AG08395 (cell line): Measurements from ENCODE around the gene ECHS1.

Source experiments
- DNase-seq: peaks from one replicate; pipeline ENCODE4 v3.0.0; 2012; ENCODE audit warnings: mixed read lengths, low spot score

ECHS1 gene

GRCh38 chr10:133358162-133358924 is 14.8 kb downstream of the ECHS1 start:
- DNase-seq, result peak; percentile 33

- peak; percentile 92 for DNase-seq
These were observed 15.6 kb downstream of the ECHS1 start, which contains the start of gene FUOM for GRCh38 chr10:133357285-133358161. TSS of gene FUOM (minus strand) at chr10:133358019. CDS start at chr10:133358007, 12 bp downstream.

GRCh38 chr10:133356549-133357284 is 16.4 kb downstream of the ECHS1 start:
- DNase-seq, result no peak

- DNase-seq, result no peak
These were observed 17.2 kb downstream of the ECHS1 start for GRCh38 chr10:133355991-133356390.

- DNase-seq, result no peak
These were observed 17.9 kb downstream of the ECHS1 start for GRCh38 chr10:133355266-133355665.

GRCh38 chr10:133354672-133355240 is 18.4 kb downstream of the ECHS1 start:
- no peak for DNase-seq

GRCh38 chr10:133353988-133354605 is 19.1 kb downstream of the ECHS1 start:
- no peak for DNase-seq

- no peak for DNase-seq
These were observed 19.8 kb downstream of the ECHS1 start for GRCh38 chr10:133353202-133353959.

GRCh38 chr10:133351408-133352318 is 21.5 kb downstream of the ECHS1 start:
- DNase-seq, result no peak

GRCh38 chr10:133350950-133351329 is 22.2 kb downstream of the ECHS1 start:
- DNase-seq, result no peak

- DNase-seq, result no peak
These were observed 22.7 kb downstream of the ECHS1 start for GRCh38 chr10:133350283-133350949.

- DNase-seq, result no peak
These were observed 23.6 kb downstream of the ECHS1 start for GRCh38 chr10:133349577-133350011.

GRCh38 chr10:133349160-133349568 is 24.0 kb downstream of the ECHS1 start:
- no peak for DNase-seq

GRCh38 chr10:133347710-133348517 is 25.2 kb downstream of the ECHS1 start:
- DNase-seq, result no peak

GRCh38 chr10:133346413-133346812 is 26.7 kb downstream of the ECHS1 start:
- no peak for DNase-seq

GRCh38 chr10:133344236-133344635 is 28.9 kb downstream of the ECHS1 start:
- no peak for DNase-seq

GRCh38 chr10:133343558-133343957 is 29.6 kb downstream of the ECHS1 start:
- DNase-seq, result no peak

GRCh38 chr10:133342942-133343341 is 30.2 kb downstream of the ECHS1 start:
- DNase-seq, result no peak
